G401.6 (cell line): ENCODE measurements around the gene TAS2R16.
"Not testable (repeated sequence)": the region's sequence is repeated elsewhere in the genome, so short reads cannot be mapped to it uniquely, and the experiment has no call there.

Experiments used
- FAIRE-seq: peaks from 2 replicates; lab custom pipeline; 2012; peaks lifted over from hg19 to GRCh38; lab: Jason Lieb, UNC

The TAS2R16 gene

DNA sequence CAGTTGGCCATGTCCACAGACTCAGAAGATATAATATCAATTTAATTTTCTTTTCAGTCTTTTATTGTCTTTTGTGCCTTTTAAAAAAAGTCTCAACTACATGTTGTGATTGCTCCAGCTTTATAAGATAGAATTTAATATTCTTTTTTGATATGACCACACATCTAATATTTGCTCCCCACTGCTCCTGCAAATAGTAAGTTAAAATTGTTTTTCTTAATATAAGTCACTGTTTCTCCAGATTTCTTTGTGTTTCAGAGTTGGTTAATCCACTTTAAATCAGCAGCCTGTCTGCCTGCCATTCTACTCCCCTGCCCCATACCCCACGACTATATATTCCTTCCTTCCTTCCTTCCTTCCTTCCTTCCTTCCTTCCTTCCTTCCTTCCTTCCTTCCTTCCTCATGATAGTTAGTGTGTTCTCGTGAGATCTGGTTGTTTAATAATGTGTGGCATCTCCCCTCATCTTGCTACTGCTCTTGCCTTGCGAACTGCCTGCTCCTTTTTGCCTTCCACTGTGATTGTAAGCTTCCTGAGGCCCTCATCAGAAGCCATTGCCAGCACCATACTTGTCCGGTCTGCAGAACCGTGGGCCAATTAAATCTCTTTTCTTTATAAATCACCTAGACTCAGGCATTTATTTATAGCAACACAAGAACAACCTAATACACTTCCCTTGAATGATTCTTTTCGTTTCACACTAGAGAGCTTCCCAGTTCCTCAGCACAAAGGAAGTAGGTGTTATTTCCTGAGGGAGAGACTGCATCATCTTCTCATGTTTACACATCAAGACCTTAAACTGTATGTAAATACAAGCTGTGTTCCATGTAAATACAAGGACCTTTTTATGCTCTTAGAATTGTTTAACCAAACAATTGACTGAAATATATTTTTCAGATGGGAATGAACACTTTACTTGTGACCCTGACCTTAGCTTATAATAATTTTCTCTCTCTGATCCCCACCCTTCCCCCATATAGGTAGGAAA is 24.5 kb downstream of the TAS2R16 start:
- FAIRE-seq, result no peak

DNA sequence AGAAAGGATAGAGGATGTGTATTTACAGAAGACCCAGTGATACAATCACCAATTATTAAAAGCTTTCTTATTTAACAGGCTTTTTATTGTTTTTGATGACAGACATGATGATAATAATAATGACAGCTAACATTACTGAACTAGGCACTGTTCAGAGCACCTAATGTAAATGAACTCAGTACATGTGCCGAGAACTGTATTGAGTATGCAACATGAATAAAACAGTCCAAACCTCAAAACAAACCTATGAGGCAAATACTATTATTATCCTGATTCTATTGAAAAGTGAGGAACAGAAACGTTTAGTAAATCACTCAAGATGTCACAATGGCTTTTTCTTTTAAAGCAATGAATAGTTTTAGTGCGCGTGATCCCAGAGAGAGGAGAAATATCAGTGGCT is 27.1 kb downstream of the TAS2R16 start:
- FAIRE-seq, result no peak

DNA sequence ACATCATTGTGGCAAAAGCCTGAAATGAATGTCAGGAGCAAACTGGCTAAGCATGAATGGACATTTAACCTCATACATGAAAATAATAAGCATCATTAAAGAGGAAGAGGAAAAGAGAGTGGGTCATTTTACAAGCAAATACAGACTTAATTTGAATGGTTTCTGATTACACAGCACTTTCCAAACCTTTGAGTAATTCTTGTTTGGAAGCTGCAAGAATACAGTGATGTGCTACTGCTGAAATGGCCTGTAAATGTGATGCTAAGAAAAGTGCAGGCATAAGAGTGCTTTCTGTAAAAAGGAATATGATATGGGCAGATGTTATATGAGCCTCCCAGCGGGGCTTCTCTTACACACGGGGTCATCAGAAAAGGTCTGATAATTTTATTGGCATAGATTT is 30.2 kb downstream of the TAS2R16 start:
- FAIRE-seq, result no peak

DNA sequence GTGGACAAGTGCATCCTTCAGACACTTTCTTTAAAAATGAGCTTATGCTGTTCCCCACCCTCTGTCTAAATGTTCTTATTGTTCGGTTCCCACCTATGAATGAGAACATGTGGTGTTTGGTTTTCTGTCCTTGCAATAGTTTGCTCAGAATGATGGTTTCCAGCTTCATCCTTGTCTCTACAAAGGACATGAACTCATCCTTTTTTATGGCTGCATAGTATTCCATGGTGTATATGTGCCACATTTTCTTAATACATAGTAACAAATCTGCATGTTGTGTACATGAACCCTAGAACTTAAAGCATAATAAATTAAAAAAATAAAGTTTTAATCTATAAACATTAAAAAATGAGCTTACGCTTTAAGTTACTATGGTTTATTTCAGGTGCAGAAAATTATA is 41.8 kb downstream of the TAS2R16 start:
- FAIRE-seq, result not testable (repeated sequence)

DNA sequence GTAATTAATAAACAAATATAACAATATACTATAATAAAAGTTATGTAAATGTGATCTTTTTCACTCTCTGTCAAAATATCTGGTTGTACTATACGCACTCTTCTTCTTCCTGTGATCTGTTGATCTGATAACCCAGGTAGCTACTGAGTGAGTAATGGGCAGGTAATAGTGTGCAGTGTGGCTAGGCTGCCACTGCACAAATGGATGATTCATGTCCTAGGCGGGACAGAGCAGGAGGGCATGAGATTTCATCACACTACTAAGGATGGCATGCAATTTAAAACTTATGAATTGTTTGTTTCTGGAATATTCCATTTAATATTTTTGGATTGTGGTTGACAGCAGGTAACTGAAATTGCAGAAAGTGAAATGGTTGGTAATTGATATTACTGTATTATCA is 44.5 kb downstream of the TAS2R16 start:
- no peak for FAIRE-seq

DNA sequence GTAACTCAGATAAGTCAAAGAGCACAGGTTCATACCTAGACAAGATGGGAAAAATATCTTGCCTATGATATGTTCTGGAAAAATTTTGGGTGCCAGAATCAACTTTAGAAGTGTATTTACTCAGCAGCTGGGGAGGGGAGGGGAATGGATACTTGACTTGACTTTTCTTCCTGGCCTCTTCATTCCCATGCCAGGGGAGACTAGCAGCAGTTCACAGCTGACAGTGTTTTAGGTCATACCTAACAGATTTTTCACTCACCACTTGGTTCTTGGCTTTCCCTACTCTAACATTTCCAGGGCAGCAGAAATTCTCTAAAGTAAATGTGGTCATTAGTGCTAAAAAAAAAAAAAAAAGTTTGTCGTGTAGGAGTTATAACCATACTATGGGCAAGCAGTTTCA is 46.3 kb downstream of the TAS2R16 start:
- no peak for FAIRE-seq
